COLO829 (cell line): ENCODE data around the gene HSFX3.
"Not testable (repeated sequence)": the region's sequence is repeated elsewhere in the genome, so short reads cannot be mapped to it uniquely, and the experiment has no call there.

ENCODE experiments used
- DNase-seq: peaks from one replicate; pipeline ENCODE4 v3.0.0; 2012; ENCODE audit warnings: low spot score

Gene HSFX3

GRCh38 chrX:149545545-149546543, 3.9 kb downstream of the HSFX3 start:
- DNase-seq: not testable (repeated sequence)

GRCh38 chrX:149541521-149542047, 8.1 kb downstream of the HSFX3 start:
- DNase-seq: no peak

GRCh38 chrX:149540621-149541520, 8.9 kb downstream of the HSFX3 start, which contains the start of gene EOLA1:
TSS of gene EOLA1 (plus strand) at chrX:149541012. CDS start at chrX:149545631, 4,619 bp downstream.
- DNase-seq: peak; percentile 74

GRCh38 chrX:149540131-149540620, 9.5 kb downstream of the HSFX3 start:
- DNase-seq: peak; percentile 86

- DNase-seq: peak; percentile 85
Measured at GRCh38 chrX:149539283-149540130, 10.2 kb downstream of the HSFX3 start.

GRCh38 chrX:149537474-149537873, 12.2 kb downstream of the HSFX3 start:
- not testable (repeated sequence) for DNase-seq

- DNase-seq: not testable (repeated sequence)
Measured at GRCh38 chrX:149534926-149535602, 14.7 kb downstream of the HSFX3 start.

GRCh38 chrX:149533999-149534398, 15.7 kb downstream of the HSFX3 start:
- DNase-seq: not testable (repeated sequence)

- DNase-seq: not testable (repeated sequence)
Measured at GRCh38 chrX:149532868-149533267, 16.9 kb downstream of the HSFX3 start.

GRCh38 chrX:149531599-149531998, 18.1 kb downstream of the HSFX3 start:
- DNase-seq: no peak

GRCh38 chrX:149528381-149528780, 21.3 kb downstream of the HSFX3 start:
- no peak for DNase-seq

GRCh38 chrX:149527705-149528104, 22.0 kb downstream of the HSFX3 start:
- no peak for DNase-seq

GRCh38 chrX:149526318-149527033, 23.2 kb downstream of the HSFX3 start:
- DNase-seq: not testable (repeated sequence)

- not testable (repeated sequence) for DNase-seq
Measured at GRCh38 chrX:149525903-149526302, 23.8 kb downstream of the HSFX3 start.

GRCh38 chrX:149525389-149525788, 24.3 kb downstream of the HSFX3 start:
- DNase-seq: not testable (repeated sequence)

- DNase-seq: no peak
Measured at GRCh38 chrX:149522916-149523315, 26.8 kb downstream of the HSFX3 start.

GRCh38 chrX:149521438-149521837, 28.3 kb downstream of the HSFX3 start:
- no peak for DNase-seq

GRCh38 chrX:149520636-149521277, 29.0 kb downstream of the HSFX3 start:
- not testable (repeated sequence) for DNase-seq

- no peak for DNase-seq
Measured at GRCh38 chrX:149518236-149518635, 31.5 kb downstream of the HSFX3 start.
